HPDE6-E6E7 (cell line): ENCODE measurements around the gene SUMF1.

Experiments used
- DNase-seq: peaks from one replicate; pipeline ENCODE4 v3.0.0; 2011; ENCODE audit warnings: missing footprints; ENCODE audit errors: extremely low spot score

Gene SUMF1

GRCh38 chr3:4466741-4467521 lies at the start of gene SUMF1:
TSS of gene SUMF1 (minus strand) at chr3:4467269. CDS start at chr3:4467245, 24 bp downstream.
- DNase-seq = peak; percentile 40

- DNase-seq = no peak
Measured at GRCh38 chr3:4515916-4516579, 49.0 kb upstream of the SUMF1 start.

- DNase-seq = no peak
Measured at GRCh38 chr3:4514916-4515315, 47.8 kb upstream of the SUMF1 start.

- DNase-seq = no peak
Measured at GRCh38 chr3:4514321-4514720, 47.3 kb upstream of the SUMF1 start.

- no peak for DNase-seq
Measured at GRCh38 chr3:4512895-4513616, 46.0 kb upstream of the SUMF1 start.

GRCh38 chr3:4511491-4512262 lies 44.6 kb upstream of the SUMF1 start:
- DNase-seq = no peak

GRCh38 chr3:4509983-4510755 lies 43.1 kb upstream of the SUMF1 start:
- DNase-seq = no peak

GRCh38 chr3:4509043-4509442 lies 42.0 kb upstream of the SUMF1 start:
- no peak for DNase-seq

- no peak for DNase-seq
Measured at GRCh38 chr3:4508048-4508981, 41.2 kb upstream of the SUMF1 start.

GRCh38 chr3:4507024-4507596 lies 40.0 kb upstream of the SUMF1 start:
- DNase-seq = no peak

GRCh38 chr3:4506559-4507023 lies 39.5 kb upstream of the SUMF1 start:
- DNase-seq = no peak

- DNase-seq = no peak
Measured at GRCh38 chr3:4505688-4506558, 38.9 kb upstream of the SUMF1 start.

- DNase-seq = no peak
Measured at GRCh38 chr3:4504340-4505261, 37.5 kb upstream of the SUMF1 start.

GRCh38 chr3:4503050-4503449 lies 36.0 kb upstream of the SUMF1 start:
- DNase-seq = no peak

GRCh38 chr3:4501927-4502326 lies 34.9 kb upstream of the SUMF1 start:
- no peak for DNase-seq

- DNase-seq = no peak
Measured at GRCh38 chr3:4501437-4501836, 34.4 kb upstream of the SUMF1 start.

- no peak for DNase-seq
Measured at GRCh38 chr3:4498446-4498845, 31.4 kb upstream of the SUMF1 start.
